ENCODE data around the gene CHM. TPM values are rescaled to one million over a fixed set of nuclear protein-coding genes. Genes with fewer than 3 reads are reported as not detected.

CHM gene
- total RNA-seq, 1 experiment from 2014 or later = 18.1 TPM

- TF ChIP-seq AR (CRISPR knock-in tag; IDR thresholded peaks at IDR 0.05) = no peak
- TF ChIP-seq, protein P1, sequence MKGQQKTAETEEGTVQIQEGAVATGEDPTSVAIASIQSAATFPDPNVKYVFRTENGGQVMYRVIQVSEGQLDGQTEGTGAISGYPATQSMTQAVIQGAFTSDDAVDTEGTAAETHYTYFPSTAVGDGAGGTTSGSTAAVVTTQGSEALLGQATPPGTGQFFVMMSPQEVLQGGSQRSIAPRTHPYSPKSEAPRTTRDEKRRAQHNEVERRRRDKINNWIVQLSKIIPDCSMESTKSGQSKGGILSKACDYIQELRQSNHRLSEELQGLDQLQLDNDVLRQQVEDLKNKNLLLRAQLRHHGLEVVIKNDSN (CRISPR knock-in tag; IDR thresholded peaks at IDR 0.05) = no peak
Measured at GRCh38 chrX:85851418-85851817, 195.9 kb downstream of the CHM start (continued).

- no peak for ATAC-seq
- H3K27ac Mint-ChIP-seq = no peak overlapping the region
- H3K36me3 Mint-ChIP-seq = no peaks in the 10 kb centered on the region
- no peak overlapping the region for H3K4me3 Mint-ChIP-seq
- H3K9me3 Mint-ChIP-seq = peaks cover 6% of the 10 kb centered on the region; the same call in 1 of the 2 replicates
- no peaks in the 10 kb centered on the region for H3K27me3 Mint-ChIP-seq (ENCODE audit: low read depth)
- CTCF ChIA-PET = no interaction called here
- POLR2A ChIA-PET = no interaction called here
- no peak for DNase-seq (ENCODE audit: low spot score)
- TF ChIP-seq NFE2L1 (CRISPR knock-in tag; IDR thresholded peaks at IDR 0.05) (no peak), NR2C2 (CRISPR knock-in tag; IDR thresholded peaks at IDR 0.05) (no peak), ETV6 (CRISPR knock-in tag; IDR thresholded peaks at IDR 0.05) (no peak), JAZF1 (CRISPR knock-in tag; IDR thresholded peaks at IDR 0.05) (no peak), ZNF219 (CRISPR knock-in tag; IDR thresholded peaks at IDR 0.05; ENCODE audit: borderline replicate concordance) (no peak), PREB (CRISPR knock-in tag; IDR thresholded peaks at IDR 0.05; ENCODE audit: borderline replicate concordance) (no peak), FOXP4 (CRISPR knock-in tag; IDR thresholded peaks at IDR 0.05) (no peak), NR1H2 (CRISPR knock-in tag; IDR thresholded peaks at IDR 0.05) (no peak), GABPB1 (CRISPR knock-in tag; IDR thresholded peaks at IDR 0.05) (no peak), OVOL2 (CRISPR knock-in tag; IDR thresholded peaks at IDR 0.05; ENCODE audit: borderline replicate concordance) (no peak), HMGA2 (CRISPR knock-in tag; IDR thresholded peaks at IDR 0.05) (no peak), SP1 (CRISPR knock-in tag; conservative IDR thresholded peaks at IDR 0.05) (no peak), ZNF396 (CRISPR knock-in tag; IDR thresholded peaks at IDR 0.05; ENCODE audit: borderline replicate concordance) (no peak), ZNF232 (CRISPR knock-in tag; IDR thresholded peaks at IDR 0.05) (no peak)
- TF ChIP-seq, protein P2, sequence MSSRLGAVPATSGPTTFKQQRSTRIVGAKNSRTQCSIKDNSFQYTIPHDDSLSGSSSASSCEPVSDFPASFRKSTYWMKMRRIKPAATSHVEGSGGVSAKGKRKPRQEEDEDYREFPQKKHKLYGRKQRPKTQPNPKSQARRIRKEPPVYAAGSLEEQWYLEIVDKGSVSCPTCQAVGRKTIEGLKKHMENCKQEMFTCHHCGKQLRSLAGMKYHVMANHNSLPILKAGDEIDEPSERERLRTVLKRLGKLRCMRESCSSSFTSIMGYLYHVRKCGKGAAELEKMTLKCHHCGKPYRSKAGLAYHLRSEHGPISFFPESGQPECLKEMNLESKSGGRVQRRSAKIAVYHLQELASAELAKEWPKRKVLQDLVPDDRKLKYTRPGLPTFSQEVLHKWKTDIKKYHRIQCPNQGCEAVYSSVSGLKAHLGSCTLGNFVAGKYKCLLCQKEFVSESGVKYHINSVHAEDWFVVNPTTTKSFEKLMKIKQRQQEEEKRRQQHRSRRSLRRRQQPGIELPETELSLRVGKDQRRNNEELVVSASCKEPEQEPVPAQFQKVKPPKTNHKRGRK (CRISPR knock-in tag; IDR thresholded peaks at IDR 0.05; ENCODE audit: borderline replicate concordance) = no peak
- TF ChIP-seq, protein P3, sequence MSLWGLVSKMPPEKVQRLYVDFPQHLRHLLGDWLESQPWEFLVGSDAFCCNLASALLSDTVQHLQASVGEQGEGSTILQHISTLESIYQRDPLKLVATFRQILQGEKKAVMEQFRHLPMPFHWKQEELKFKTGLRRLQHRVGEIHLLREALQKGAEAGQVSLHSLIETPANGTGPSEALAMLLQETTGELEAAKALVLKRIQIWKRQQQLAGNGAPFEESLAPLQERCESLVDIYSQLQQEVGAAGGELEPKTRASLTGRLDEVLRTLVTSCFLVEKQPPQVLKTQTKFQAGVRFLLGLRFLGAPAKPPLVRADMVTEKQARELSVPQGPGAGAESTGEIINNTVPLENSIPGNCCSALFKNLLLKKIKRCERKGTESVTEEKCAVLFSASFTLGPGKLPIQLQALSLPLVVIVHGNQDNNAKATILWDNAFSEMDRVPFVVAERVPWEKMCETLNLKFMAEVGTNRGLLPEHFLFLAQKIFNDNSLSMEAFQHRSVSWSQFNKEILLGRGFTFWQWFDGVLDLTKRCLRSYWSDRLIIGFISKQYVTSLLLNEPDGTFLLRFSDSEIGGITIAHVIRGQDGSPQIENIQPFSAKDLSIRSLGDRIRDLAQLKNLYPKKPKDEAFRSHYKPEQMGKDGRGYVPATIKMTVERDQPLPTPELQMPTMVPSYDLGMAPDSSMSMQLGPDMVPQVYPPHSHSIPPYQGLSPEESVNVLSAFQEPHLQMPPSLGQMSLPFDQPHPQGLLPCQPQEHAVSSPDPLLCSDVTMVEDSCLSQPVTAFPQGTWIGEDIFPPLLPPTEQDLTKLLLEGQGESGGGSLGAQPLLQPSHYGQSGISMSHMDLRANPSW (CRISPR knock-in tag; conservative IDR thresholded peaks at IDR 0.05; ENCODE audit: low read depth) = no peak
- H3K4me1 Mint-ChIP-seq = no peaks in the 10 kb centered on the region
Measured at GRCh38 chrX:85836868-85837267, 210.5 kb downstream of the CHM start.

Data from WTC11 (cell line).